22Rv1 (cell line): ENCODE data around the gene DKC1.

Source experiments
- CTCF ChIP-seq: fragments of 450-650 bp; IDR thresholded peaks from 2 replicates; pipeline ENCODE4 v1.5.1; 2017; ENCODE audit warnings: mild to moderate bottlenecking
- ZFX ChIP-seq: fragments of 450-650 bp; IDR thresholded peaks from 2 replicates; pipeline ENCODE4 v1.6.1; 2017; ENCODE audit warnings: antibody characterized with exemption, borderline replicate concordance

DNA sequence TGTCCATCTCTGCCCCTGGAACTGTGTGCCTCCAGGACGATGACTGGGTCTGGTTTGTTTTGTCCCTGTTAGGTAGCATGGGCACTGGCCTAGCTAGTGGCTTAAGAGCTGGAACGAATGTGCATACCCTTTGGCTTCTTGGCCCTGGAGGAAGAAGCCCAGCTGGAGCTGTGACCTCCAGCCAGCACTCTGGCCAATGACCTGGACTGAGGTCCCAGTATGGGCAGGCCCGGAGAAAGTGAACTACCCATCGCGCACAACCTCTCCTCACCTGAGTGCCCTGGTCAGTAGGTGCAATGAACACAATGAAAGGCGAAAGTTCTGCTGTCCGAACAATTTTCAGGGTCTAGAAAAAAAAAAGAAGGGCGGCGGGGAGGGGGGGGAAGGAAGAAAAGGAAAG is 18.3 kb downstream of the DKC1 start:
- TF ChIP-seq CTCF (no peak), ZFX (no peak)
